Mucosa of descending colon (tissue), 3 donors: ENCODE measurements around the gene COMT. TPM values are rescaled to one million over a fixed set of nuclear protein-coding genes. Genes with fewer than 3 reads are reported as not detected.

ENCODE experiments used
- ATAC-seq: fragments of 200-7000 bp; cut with Tn5 transposase; one replicate; pipeline ENCODE4 v1.9.1; 2020; ENCODE audit warnings: mild to moderate bottlenecking, moderate library complexity
- DNase-seq, 3 donors: peaks; one replicate each; pipeline ENCODE4 v3.0.0-alpha.2; 2020
- H3K36me3 ChIP-seq: fragments of 200-600 bp; one replicate; pipeline ENCODE4 v1.8.0; 2021; ENCODE audit warnings: low read depth, mild to moderate bottlenecking
- H3K4me1 ChIP-seq: fragments of 200-600 bp; one replicate; pipeline ENCODE4 v1.8.0; 2021; ENCODE audit warnings: low read depth, mild to moderate bottlenecking
- H3K4me3 ChIP-seq: fragments of 200-600 bp; one replicate; pipeline ENCODE4 v1.8.0; 2021; ENCODE audit warnings: mild to moderate bottlenecking
- H3K9me3 ChIP-seq: fragments of 200-600 bp; one replicate; pipeline ENCODE4 v1.8.0; 2021; ENCODE audit warnings: mild to moderate bottlenecking
- CTCF ChIP-seq: fragments of 200-600 bp; IDR thresholded peaks from one replicate; pipeline ENCODE4 v1.8.0; 2022; ENCODE audit warnings: antibody characterized with exemption, mild to moderate bottlenecking
- intact Hi-C, 2 donors: fragments of 100-400 bp; cut with DNase I in 1 of 2; cut with micrococcal nuclease in 1 of 2; formaldehyde crosslinking; loops; one replicate each; pipeline versions ENCODE4 v1.11.0 to v1.11.1; 2022; cut with DNase I, micrococcal nuclease
- total RNA-seq, 3 donors: library from RNA; stranded (reverse); fragmentation: NEBNext Ultra II Directional in 2 of 3; extraction: Animal tissue kit (Norgen Biotek cat#: 25700) in 2 of 3; gene quantifications; one replicate each; pipeline versions ENCODE4 v1.2.1 to v1.2.4, GENCODE V29; 2021 to 2023
- donor health status: DM: no; HTN: no; CAD: no; lungs with moderate emphysema.
- donor health status: DM: no; HTN: no; CAD: no.
- donor health status: DM: no; HTN: yes; CAD: no.

Gene COMT
- total RNA-seq, 3 donors from 2014 or later: 61.2 to 88.7 (median 70.7) TPM

- TF ChIP-seq CTCF: no peak
- H3K9me3 ChIP-seq: no peaks in the 10 kb centered on the region
- H3K4me1 ChIP-seq: no peaks in the 10 kb centered on the region
- no peak for DNase-seq
- no peak for ATAC-seq
- no peak overlapping the region for H3K4me3 ChIP-seq
- intact Hi-C loops: no loop called here
- no peaks in the 10 kb centered on the region for H3K36me3 ChIP-seq
These were observed 36.0 kb downstream of the COMT start for GRCh38 chr22:19977296-19978243.

- Histone ChIP-seq H3K4me3 (no peak overlapping the region), H3K36me3 (no peaks in the 10 kb centered on the region), H3K9me3 (no peaks in the 10 kb centered on the region), H3K4me1 (no peaks in the 10 kb centered on the region)
- intact Hi-C loops: no loop called here
- no peak for TF ChIP-seq CTCF
- DNase-seq: no peak
- no peak for ATAC-seq
These were observed 37.2 kb downstream of the COMT start for GRCh38 chr22:19978748-19979147.

- H3K36me3 ChIP-seq: no peaks in the 10 kb centered on the region
- ATAC-seq (no peak), DNase-seq (peak in 1 of 3 donors; percentile 14)
- H3K4me1 ChIP-seq: no peaks in the 10 kb centered on the region
- H3K9me3 ChIP-seq: no peaks in the 10 kb centered on the region
- H3K4me3 ChIP-seq: no peak overlapping the region
- no peak for TF ChIP-seq CTCF
- intact Hi-C loops: no loop called here
These were observed 38.3 kb downstream of the COMT start for GRCh38 chr22:19979712-19980493.

GRCh38 chr22:19980766-19981165 is 39.2 kb downstream of the COMT start:
- intact Hi-C loops: no loop called here
- Histone ChIP-seq H3K4me1 (peaks cover under 1% of the 10 kb centered on the region), H3K4me3 (no peak overlapping the region), H3K36me3 (no peaks in the 10 kb centered on the region), H3K9me3 (no peaks in the 10 kb centered on the region)
- TF ChIP-seq CTCF: no peak
- ATAC-seq (no peak), DNase-seq (peak in 2 of 3 donors; percentile 7 to 12)

- ATAC-seq: no peak
- H3K4me1 ChIP-seq: peaks cover 7% of the 10 kb centered on the region
- intact Hi-C loops: no loop called here
- peak in 2 of 3 donors; percentile 21 to 47 for DNase-seq
- no peaks in the 10 kb centered on the region for H3K9me3 ChIP-seq
- no peak overlapping the region for H3K4me3 ChIP-seq
- no peak for TF ChIP-seq CTCF
- no peaks in the 10 kb centered on the region for H3K36me3 ChIP-seq
These were observed 39.8 kb downstream of the COMT start for GRCh38 chr22:19981171-19981960.
